Inferior parietal cortex (tissue), 1 donor: ENCODE results near the gene EYA4.

Experiments
- DNase-seq: peaks from one replicate; pipeline ENCODE4 v3.0.0-alpha.2; 2016; ENCODE audit errors: extremely low spot score

Gene EYA4

GRCh38 chr6:133242637-133243585, 1.8 kb downstream of the EYA4 start:
- DNase-seq = no peak

GRCh38 chr6:133243723-133244305, 2.7 kb downstream of the EYA4 start:
- DNase-seq = no peak

GRCh38 chr6:133244519-133244918, 3.4 kb downstream of the EYA4 start:
- no peak for DNase-seq

GRCh38 chr6:133245007-133245406, 3.9 kb downstream of the EYA4 start:
- DNase-seq = no peak

- no peak for DNase-seq
These were observed 4.3 kb downstream of the EYA4 start for GRCh38 chr6:133245422-133245903.

- DNase-seq = no peak
These were observed 6.4 kb downstream of the EYA4 start for GRCh38 chr6:133247581-133247980.

- no peak for DNase-seq
These were observed 7.3 kb downstream of the EYA4 start for GRCh38 chr6:133248241-133249001.

GRCh38 chr6:133251688-133252087, 10.5 kb downstream of the EYA4 start:
- no peak for DNase-seq

- no peak for DNase-seq
These were observed 13.5 kb downstream of the EYA4 start for GRCh38 chr6:133254552-133255228.

- no peak for DNase-seq
These were observed 16.5 kb downstream of the EYA4 start for GRCh38 chr6:133257545-133258105.

- DNase-seq = no peak
These were observed 18.4 kb downstream of the EYA4 start for GRCh38 chr6:133259561-133259960.

- no peak for DNase-seq
These were observed 21.6 kb downstream of the EYA4 start for GRCh38 chr6:133262804-133263203.

GRCh38 chr6:133265066-133265465, 23.9 kb downstream of the EYA4 start:
- DNase-seq = no peak

GRCh38 chr6:133266186-133266585, 25.0 kb downstream of the EYA4 start:
- DNase-seq = no peak

GRCh38 chr6:133268621-133269020, 27.5 kb downstream of the EYA4 start:
- no peak for DNase-seq

- DNase-seq = no peak
These were observed 33.7 kb downstream of the EYA4 start for GRCh38 chr6:133274813-133275212.

GRCh38 chr6:133275213-133275612, 34.1 kb downstream of the EYA4 start:
- peak; percentile 10 for DNase-seq

- no peak for DNase-seq
These were observed 36.2 kb downstream of the EYA4 start for GRCh38 chr6:133277228-133277899.

GRCh38 chr6:133277900-133278545, 36.9 kb downstream of the EYA4 start:
- DNase-seq = no peak

- DNase-seq = no peak
These were observed 45.6 kb downstream of the EYA4 start for GRCh38 chr6:133286765-133287164.
